GM18951 (cell line): Measurements from ENCODE around the gene FKBP11.
"Not testable (repeated sequence)": the region's sequence is repeated elsewhere in the genome, so short reads cannot be mapped to it uniquely, and the experiment has no call there.

Experiments used
- POLR2A ChIP-seq: IDR thresholded peaks from 4 replicates; pipeline ENCODE4 v1.6.1; 2011; ENCODE audit warnings: mild to moderate bottlenecking; ENCODE audit not compliant: insufficient read length, insufficient read depth; ENCODE audit errors: extremely low read depth
- in situ Hi-C: fragments of 300-500 bp; cut with MboI; formaldehyde crosslinking; loops from one replicate; pipeline ENCODE4 v1.12.0; 2022; ENCODE audit warnings: low sequenced_read_pairs, mixed read lengths, inconsistent platforms; ENCODE audit not compliant: unreplicated experiment

The FKBP11 gene

DNA sequence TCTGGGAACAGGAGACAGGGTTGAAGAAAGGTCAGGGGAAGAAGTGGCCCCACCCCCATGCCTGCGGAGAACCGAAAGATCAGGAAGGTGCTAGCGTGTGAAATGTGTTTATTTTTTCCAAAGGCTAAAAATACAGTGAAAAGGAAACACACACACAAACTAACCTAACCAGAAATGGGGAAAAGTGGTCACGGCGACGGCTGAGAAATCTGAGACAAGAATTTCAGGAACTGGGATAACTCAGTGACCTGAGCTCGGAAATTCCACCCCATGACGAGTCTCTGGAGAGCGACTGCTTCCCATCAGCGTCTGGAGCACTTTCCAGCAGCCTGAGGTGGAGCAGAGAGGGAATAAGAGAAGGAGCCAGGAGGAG, 43.0 kb downstream of the FKBP11 start:
- TF ChIP-seq POLR2A, result no peak
- in situ Hi-C loops, result no loop called here

DNA sequence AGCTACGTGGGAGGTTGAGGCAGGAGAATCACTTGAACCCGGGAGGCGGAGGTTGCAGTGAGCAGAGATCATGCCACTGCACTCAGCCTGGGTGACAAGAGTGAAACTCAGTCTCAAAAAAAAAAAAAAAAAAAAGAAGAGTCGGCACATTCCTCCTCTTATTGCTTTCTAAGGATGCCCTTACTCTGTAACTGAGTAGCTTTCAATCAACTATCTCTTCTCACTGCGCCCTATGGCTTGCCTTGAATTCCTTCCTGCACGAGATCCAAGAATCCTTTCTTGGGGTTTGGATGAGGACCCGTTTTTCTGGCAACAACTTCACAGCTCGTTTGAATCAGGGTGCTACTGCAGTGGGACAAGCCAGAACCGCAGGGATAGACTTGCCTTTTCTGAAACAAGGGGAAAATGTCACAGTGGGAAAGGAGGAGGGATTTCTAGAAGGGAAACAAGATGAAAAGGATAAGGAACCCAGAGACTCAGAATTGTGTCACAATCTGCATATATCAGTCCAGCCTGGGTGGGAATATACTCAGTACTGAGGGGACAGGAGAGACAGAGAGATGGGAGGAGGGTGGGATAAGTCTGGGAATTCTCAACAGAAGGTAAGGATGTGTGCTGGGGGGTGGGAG, 43.5 kb downstream of the FKBP11 start:
- in situ Hi-C loops, result no loop called here
- TF ChIP-seq POLR2A, result no peak

DNA sequence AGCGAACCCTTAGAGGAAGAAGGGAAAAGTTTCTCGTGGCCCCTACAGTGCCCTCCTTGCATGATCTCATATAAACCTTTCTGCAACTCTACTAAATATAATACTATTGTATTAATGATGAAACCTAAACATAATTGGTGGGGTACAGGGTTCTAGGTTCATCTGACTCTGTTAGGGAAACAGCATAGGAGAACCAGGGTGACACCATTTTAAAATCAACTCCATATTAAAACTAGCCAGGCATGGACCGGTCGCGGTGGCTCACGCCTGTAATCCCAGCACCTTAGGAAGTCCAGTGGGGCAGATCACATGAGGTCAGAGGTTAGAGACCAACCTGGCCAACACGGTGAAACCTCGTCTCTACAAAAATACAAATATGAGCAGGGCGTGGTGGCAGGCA, 44.6 kb downstream of the FKBP11 start:
- no peak for TF ChIP-seq POLR2A
- in situ Hi-C loops, result no loop called here

DNA sequence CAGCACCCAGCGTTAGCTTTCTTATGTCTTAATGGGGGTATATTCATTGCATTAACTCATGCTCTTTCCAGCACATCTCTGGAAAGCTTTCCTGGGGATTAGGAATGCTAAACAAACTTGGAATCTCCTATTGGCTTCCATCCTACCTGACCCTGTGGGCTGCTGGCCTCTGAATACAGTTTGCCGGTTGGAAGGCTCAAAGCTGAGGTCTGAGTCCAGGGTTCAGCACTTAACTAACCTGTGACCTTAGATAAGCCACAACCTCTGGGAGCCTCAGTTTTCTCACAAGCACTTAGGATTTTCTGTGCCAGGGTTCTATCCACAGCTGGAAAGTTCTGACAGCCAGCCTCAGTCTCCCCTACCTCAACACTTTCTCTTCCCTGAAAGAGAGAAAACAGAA, 46.7 kb downstream of the FKBP11 start:
- in situ Hi-C loops, result no loop called here
- no peak for TF ChIP-seq POLR2A

DNA sequence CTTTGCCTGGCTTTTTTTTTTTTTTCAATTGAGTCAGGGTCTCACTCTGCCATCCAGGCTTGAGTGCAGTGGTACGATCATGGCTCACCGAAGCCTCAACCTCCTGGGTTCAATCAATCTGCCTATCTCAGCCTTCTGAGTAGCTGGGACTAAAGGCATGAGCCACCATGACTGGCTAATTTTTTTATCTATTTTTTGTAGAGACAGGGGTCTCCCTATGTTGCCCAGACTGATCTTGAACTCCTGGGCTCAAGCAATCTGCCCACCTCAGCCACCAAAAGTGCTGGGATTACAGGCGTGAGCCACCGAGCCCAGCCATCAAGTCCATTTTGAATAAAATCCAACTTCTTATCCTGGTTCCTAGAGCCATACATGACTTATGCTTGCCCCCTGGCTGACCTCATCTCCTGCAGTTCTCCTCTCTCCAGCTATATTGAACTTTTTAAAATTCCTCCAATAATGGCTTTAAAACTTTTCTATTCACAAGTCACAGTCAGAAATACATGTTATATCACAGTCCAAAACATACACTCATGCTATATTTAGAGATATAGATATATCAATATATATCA, 49.3 kb downstream of the FKBP11 start:
- in situ Hi-C loops, result no loop called here
- no peak for TF ChIP-seq POLR2A

DNA sequence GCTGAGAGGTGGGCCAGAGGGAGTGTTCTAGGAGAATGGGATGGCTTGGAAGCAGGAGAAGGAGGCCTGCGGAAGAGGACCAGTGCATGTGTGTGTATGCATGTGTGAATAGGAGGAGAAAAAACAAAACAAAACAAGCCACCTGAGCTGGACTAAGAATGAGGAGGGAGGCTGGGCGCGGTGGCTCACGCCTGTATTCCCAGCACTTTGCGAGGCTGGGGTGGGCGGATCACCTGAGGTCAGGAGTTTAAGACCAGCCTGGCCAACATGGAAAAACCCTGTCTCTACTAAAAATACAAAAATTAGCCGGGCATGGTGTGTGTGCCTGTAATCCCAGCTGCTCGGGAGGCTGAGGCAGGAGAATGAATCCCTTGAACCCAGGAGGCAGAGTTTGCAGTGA, 51.8 kb downstream of the FKBP11 start:
- in situ Hi-C loops, result not testable (repeated sequence)

DNA sequence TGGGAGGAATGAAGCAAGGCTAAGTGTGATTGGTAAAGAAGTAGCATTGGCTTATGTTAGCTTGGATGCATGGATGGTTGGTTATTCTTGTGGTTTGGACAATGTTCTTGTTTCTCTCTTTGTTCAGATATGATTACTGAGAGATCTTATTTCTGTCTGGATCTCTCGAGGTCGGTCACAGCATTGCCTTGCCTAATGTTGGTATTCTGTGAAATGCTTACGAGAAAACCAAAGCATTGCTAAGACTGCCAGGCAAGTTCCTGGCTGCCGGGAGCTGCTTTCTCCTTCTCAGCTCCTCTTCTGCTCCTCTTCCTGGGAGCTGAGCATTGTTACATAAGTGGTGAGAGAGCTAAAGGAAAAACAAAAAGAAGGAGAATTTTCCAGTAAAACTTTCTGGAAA, 52.2 kb downstream of the FKBP11 start:
- in situ Hi-C loops, result no loop called here
- no peak for TF ChIP-seq POLR2A
